Body of pancreas (tissue), 4 donors: Measurements from ENCODE around the gene WFIKKN1.

Source experiments
- POLR2A ChIP-seq, 3 donors: fragments of 450-650 bp; IDR thresholded peaks; one replicate each; pipeline ENCODE4 v1.6.1; 2016; ENCODE audit warnings: antibody characterized with exemption in 3 of 3, mild to moderate bottlenecking in 2 of 3
- TF ChIP-seq, protein P1 (sequence below), 7 experiments: fragments of 450-650 bp in 4 of 7; fragments of 200-600 bp in 3 of 7; sonication (generic) in 3 of 7; IDR thresholded peaks; one replicate each; pipeline ENCODE4 v1.5.1; 2016 to 2019; ENCODE audit warnings: antibody characterized with exemption in 7 of 7

DNA sequence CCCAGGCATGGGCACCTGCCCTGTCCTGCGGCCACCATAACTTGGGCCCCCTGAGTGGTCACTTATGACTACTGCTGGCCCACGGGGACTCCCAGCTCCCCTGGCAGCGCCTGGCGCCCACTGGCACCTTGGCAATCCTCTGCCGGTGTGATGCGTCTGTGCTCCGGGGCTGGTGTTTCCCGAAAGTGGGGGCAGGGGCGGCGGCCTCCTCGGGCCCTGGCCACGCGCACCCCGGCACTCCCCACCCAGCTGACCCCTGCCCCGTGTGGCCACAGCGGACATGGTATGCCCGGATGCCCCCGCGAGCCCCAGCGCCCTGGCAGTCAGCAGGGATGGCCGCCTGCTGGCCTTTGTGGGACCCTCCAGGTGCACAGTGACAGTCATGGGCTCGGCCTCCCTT is 26.7 kb downstream of the WFIKKN1 start:
- TF ChIP-seq, protein P1, sequence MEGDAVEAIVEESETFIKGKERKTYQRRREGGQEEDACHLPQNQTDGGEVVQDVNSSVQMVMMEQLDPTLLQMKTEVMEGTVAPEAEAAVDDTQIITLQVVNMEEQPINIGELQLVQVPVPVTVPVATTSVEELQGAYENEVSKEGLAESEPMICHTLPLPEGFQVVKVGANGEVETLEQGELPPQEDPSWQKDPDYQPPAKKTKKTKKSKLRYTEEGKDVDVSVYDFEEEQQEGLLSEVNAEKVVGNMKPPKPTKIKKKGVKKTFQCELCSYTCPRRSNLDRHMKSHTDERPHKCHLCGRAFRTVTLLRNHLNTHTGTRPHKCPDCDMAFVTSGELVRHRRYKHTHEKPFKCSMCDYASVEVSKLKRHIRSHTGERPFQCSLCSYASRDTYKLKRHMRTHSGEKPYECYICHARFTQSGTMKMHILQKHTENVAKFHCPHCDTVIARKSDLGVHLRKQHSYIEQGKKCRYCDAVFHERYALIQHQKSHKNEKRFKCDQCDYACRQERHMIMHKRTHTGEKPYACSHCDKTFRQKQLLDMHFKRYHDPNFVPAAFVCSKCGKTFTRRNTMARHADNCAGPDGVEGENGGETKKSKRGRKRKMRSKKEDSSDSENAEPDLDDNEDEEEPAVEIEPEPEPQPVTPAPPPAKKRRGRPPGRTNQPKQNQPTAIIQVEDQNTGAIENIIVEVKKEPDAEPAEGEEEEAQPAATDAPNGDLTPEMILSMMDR (IDR thresholded peaks at IDR 0.05), result no peak
- no peak for TF ChIP-seq POLR2A (IDR thresholded peaks at IDR 0.05)
